ENCODE results near the gene CCDC92.

DNA sequence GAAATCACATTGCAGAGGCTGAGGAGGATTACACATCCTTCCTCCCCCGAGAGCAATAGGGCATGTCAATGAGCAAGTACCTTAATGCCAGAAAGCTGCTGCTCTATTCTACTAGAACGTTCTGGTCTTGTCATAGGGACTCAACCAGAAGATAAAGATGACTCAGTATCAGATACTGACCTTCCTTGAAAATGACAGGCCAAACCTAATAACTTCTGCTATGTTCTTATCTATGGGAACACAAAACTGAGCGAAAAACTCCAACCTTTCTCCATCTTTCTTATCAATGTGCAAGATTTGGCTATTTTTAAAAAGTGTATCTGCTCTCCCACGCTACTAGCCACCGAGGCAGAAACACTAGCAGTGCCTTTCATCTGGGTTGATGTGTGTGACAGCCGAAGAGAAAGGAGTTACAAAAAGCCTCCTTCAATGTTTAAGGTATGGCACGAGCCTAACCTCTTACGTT lies 5.5 kb downstream of the CCDC92 start:
- TF ChIP-seq, protein P1, sequence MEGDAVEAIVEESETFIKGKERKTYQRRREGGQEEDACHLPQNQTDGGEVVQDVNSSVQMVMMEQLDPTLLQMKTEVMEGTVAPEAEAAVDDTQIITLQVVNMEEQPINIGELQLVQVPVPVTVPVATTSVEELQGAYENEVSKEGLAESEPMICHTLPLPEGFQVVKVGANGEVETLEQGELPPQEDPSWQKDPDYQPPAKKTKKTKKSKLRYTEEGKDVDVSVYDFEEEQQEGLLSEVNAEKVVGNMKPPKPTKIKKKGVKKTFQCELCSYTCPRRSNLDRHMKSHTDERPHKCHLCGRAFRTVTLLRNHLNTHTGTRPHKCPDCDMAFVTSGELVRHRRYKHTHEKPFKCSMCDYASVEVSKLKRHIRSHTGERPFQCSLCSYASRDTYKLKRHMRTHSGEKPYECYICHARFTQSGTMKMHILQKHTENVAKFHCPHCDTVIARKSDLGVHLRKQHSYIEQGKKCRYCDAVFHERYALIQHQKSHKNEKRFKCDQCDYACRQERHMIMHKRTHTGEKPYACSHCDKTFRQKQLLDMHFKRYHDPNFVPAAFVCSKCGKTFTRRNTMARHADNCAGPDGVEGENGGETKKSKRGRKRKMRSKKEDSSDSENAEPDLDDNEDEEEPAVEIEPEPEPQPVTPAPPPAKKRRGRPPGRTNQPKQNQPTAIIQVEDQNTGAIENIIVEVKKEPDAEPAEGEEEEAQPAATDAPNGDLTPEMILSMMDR (IDR thresholded peaks at IDR 0.05), result no peak
- TF ChIP-seq POLR2A (IDR thresholded peaks at IDR 0.05), result no peak
- no peak for TF ChIP-seq POLR2AphosphoS5 (IDR thresholded peaks at IDR 0.05)
- no peak for TF ChIP-seq EP300 (IDR thresholded peaks at IDR 0.05)
